ENCODE data around the gene ITSN1. TPM values are rescaled to one million over a fixed set of nuclear protein-coding genes. Genes with fewer than 3 reads are reported as not detected.
"Not testable (repeated sequence)": the region's sequence is repeated elsewhere in the genome, so short reads cannot be mapped to it uniquely, and the experiment has no call there.

ITSN1 gene
- total and polyA plus RNA-seq, 3 donors from 2014 or later: 20.0 to 56.6 (median 48.4) TPM

- Histone ChIP-seq H3K27ac (no peak overlapping the region), H3K36me3 (ENCODE audit: low read depth, missing control alignments) (no peaks in the 10 kb centered on the region), H3K27me3 (no peaks in the 10 kb centered on the region), H3K9me3 (no peaks in the 10 kb centered on the region), H3K4me1 (no peaks in the 10 kb centered on the region), H3K4me3 (no peak overlapping the region)
- no peak for TF ChIP-seq POLR2A (IDR thresholded peaks at IDR 0.05)
- no peak for TF ChIP-seq CTCF (IDR thresholded peaks at IDR 0.05)
- intact Hi-C loops (cut with DNase I; ENCODE audit: low total_unique reads): no loop called here
- no peak for DNase-seq
- 82 to 92% methylated on average over 3 of the region's 3 CpGs for WGBS, 2 donors
Observed at GRCh38 chr21:33712022-33712803, 69.9 kb downstream of the ITSN1 start.

GRCh38 chr21:33721081-33721480 is 78.8 kb downstream of the ITSN1 start:
- WGBS, 2 donors: 86 to 92% methylated on average over 2 of the region's 2 CpGs
- Histone ChIP-seq H3K27ac (no peak overlapping the region), H3K9me3 (no peaks in the 10 kb centered on the region), H3K4me1 (no peaks in the 10 kb centered on the region), H3K36me3 (ENCODE audit: low read depth, missing control alignments) (no peaks in the 10 kb centered on the region), H3K27me3 (no peaks in the 10 kb centered on the region), H3K4me3 (no peak overlapping the region)
- intact Hi-C loops (cut with DNase I; ENCODE audit: low total_unique reads): no loop called here
- no peak for TF ChIP-seq CTCF (IDR thresholded peaks at IDR 0.05)
- no peak for TF ChIP-seq POLR2A (IDR thresholded peaks at IDR 0.05)
- DNase-seq: no peak

GRCh38 chr21:33729139-33729538 is 86.8 kb downstream of the ITSN1 start:
- H3K36me3 ChIP-seq (ENCODE audit: low read depth, missing control alignments); H3K4me3 ChIP-seq; H3K27ac ChIP-seq; H3K9me3 ChIP-seq; H3K27me3 ChIP-seq; DNase-seq; intact Hi-C loops (cut with DNase I; ENCODE audit: low total_unique reads); H3K4me1 ChIP-seq: not testable (repeated sequence)
- 94 to 100% methylated on average over 3 of the region's 3 CpGs for WGBS, 2 donors

- H3K36me3 ChIP-seq (ENCODE audit: low read depth, missing control alignments): no peaks in the 10 kb centered on the region
- no peak for TF ChIP-seq CTCF (IDR thresholded peaks at IDR 0.05)
- no peak for TF ChIP-seq POLR2A (IDR thresholded peaks at IDR 0.05)
- DNase-seq: no peak
- no peak overlapping the region for H3K27ac ChIP-seq
- 84 to 85% methylated on average over 2 of the region's 2 CpGs for WGBS, 2 donors
- intact Hi-C loops (cut with DNase I; ENCODE audit: low total_unique reads): no loop called here
- H3K4me1 ChIP-seq: no peaks in the 10 kb centered on the region
- H3K4me3 ChIP-seq: no peak overlapping the region
- H3K27me3 ChIP-seq: no peaks in the 10 kb centered on the region
- no peaks in the 10 kb centered on the region for H3K9me3 ChIP-seq
Observed at GRCh38 chr21:33729641-33730040, 87.3 kb downstream of the ITSN1 start.

GRCh38 chr21:33731447-33731846 is 89.1 kb downstream of the ITSN1 start:
- no peak for DNase-seq

More at GRCh38 chr21:33731447-33731846, 89.1 kb downstream of the ITSN1 start:
- Histone ChIP-seq H3K27ac (no peak overlapping the region), H3K9me3 (no peaks in the 10 kb centered on the region), H3K4me3 (no peak overlapping the region), H3K4me1 (no peaks in the 10 kb centered on the region), H3K36me3 (ENCODE audit: low read depth, missing control alignments) (no peaks in the 10 kb centered on the region), H3K27me3 (no peaks in the 10 kb centered on the region)
- TF ChIP-seq POLR2A (IDR thresholded peaks at IDR 0.05): no peak
- no peak for TF ChIP-seq CTCF (IDR thresholded peaks at IDR 0.05)
- WGBS, 2 donors: 89 to 94% methylated on average over 3 of the region's 3 CpGs
- intact Hi-C loops (cut with DNase I; ENCODE audit: low total_unique reads): no loop called here
